A549 (cell line): Measurements from ENCODE around the gene ANKRD11. TPM values are rescaled to one million over a fixed set of nuclear protein-coding genes. Genes with fewer than 3 reads are reported as not detected.

Experiments
- ATAC-seq, 2 experiments: fragments of 200-7000 bp in 1 of 2; fragments of >200 bp in 1 of 2; cut with Nextera tagmentation in 1 of 2; cut with Tn5 transposase in 1 of 2; 3 replicates each; pipeline versions ENCODE4 v1.8.0 to v1.9.1; 2018 to 2020; ENCODE audit warnings: mild to moderate bottlenecking in 1 of 2, moderate library complexity in 1 of 2
- CTCF ChIA-PET: fragments of 300-600 bp; sonication (Branson Sonifier 250); formaldehyde crosslinking; extraction: SDS; loops from one replicate; lab custom pipeline; 2021; ENCODE audit warnings: antibody characterized with exemption, inconsistent platforms; lab: Yijun Ruan, JAX
- POLR2A ChIA-PET: fragments of 350-600 bp; formaldehyde crosslinking; extraction: SDS; loops from one replicate; lab custom pipeline; 2021; ENCODE audit warnings: antibody characterized with exemption, inconsistent platforms; lab: Yijun Ruan, JAX
- DNase-seq, 2 experiments: peaks; one replicate each; pipeline versions ENCODE4 v3.0.0 to v3.0.0-alpha.2; 2011 to 2016; ENCODE audit warnings: low read depth in 1 of 2, low spot score in 1 of 2
- FAIRE-seq: peaks from 2 replicates; lab custom pipeline; 2011; peaks lifted over from hg19 to GRCh38; lab: Jason Lieb, UNC
- H3K27ac ChIP-seq, 2 experiments: fragments of >200 bp; sonication (Bioruptor Twin); formaldehyde crosslinking; 3 replicates each; pipeline ENCODE4 v1.5.1; 2016 to 2017
- H3K4me1 ChIP-seq: fragments of >200 bp; sonication (Bioruptor Twin); formaldehyde crosslinking; 3 replicates; pipeline ENCODE4 v1.6.1; 2016
- H3K4me2 ChIP-seq: fragments of >200 bp; sonication (Bioruptor Twin); formaldehyde crosslinking; 3 replicates; pipeline ENCODE4 v1.6.1; 2016
- H3K4me3 ChIP-seq: fragments of >200 bp; sonication (Bioruptor Twin); formaldehyde crosslinking; 3 replicates; pipeline ENCODE4 v1.5.1; 2016
- H3K9me3 ChIP-seq: fragments of >200 bp; sonication (Bioruptor Twin); formaldehyde crosslinking; 3 replicates; pipeline ENCODE4 v1.6.1; 2016
- BHLHE40 ChIP-seq: IDR thresholded peaks from 2 replicates; pipeline ENCODE4 v1.6.1; 2012; ENCODE audit warnings: low read depth, low read length, inconsistent platforms
- CEBPB ChIP-seq, 2 experiments: fragments of >200 bp in 1 of 2; sonication (Bioruptor Twin) in 1 of 2; formaldehyde crosslinking in 1 of 2; IDR thresholded peaks; 2 replicates each; pipeline ENCODE4 v1.6.1; 2012 to 2016
- CHD2 ChIP-seq: fragments of 150-350 bp; IDR thresholded peaks from 2 replicates; pipeline ENCODE4 v1.6.1; 2014; ENCODE audit warnings: low read length; ENCODE audit not compliant: partially characterized antibody
- CHD4 ChIP-seq: fragments of 200-600 bp; sonication (generic); IDR thresholded peaks from 2 replicates; pipeline ENCODE4 v1.6.1; 2016; ENCODE audit warnings: antibody characterized with exemption, mild to moderate bottlenecking, borderline replicate concordance
- EHF ChIP-seq: fragments of 250-450 bp; sonication (Bioruptor Pico); IDR thresholded peaks from 2 replicates; pipeline ENCODE4 v1.5.0; 2020; ENCODE audit warnings: mild to moderate bottlenecking
- EP300 ChIP-seq, 2 experiments: fragments of >200 bp; sonication (Bioruptor Twin); formaldehyde crosslinking; IDR thresholded peaks; 2 replicates in 1 of 2; 3 replicates in 1 of 2; pipeline ENCODE4 v1.6.1; 2016 to 2017
- ESRRA ChIP-seq: fragments of 150-350 bp; IDR thresholded peaks from 2 replicates; pipeline ENCODE4 v1.6.1; 2014; ENCODE audit warnings: mild to moderate bottlenecking, low read length, borderline replicate concordance
- FOSB ChIP-seq: fragments of 250-450 bp; sonication (Bioruptor Pico); IDR thresholded peaks from 2 replicates; pipeline ENCODE4 v1.5.0; 2020; ENCODE audit warnings: mild to moderate bottlenecking, moderate library complexity
- FOSL2 ChIP-seq, 2 experiments: fragments of 450-650 bp in 1 of 2; fragments of >200 bp in 1 of 2; sonication (Bioruptor Twin) in 1 of 2; formaldehyde crosslinking; IDR thresholded peaks; 2 replicates each; pipeline versions ENCODE4 v1.5.0 to v1.6.1; 2016 to 2020; ENCODE audit warnings: mild to moderate bottlenecking in 1 of 2, moderate library complexity in 1 of 2
- FOXS1 ChIP-seq: fragments of 250-450 bp; sonication (Bioruptor Pico); IDR thresholded peaks from 2 replicates; pipeline ENCODE4 v1.5.0; 2020; ENCODE audit warnings: mild to moderate bottlenecking, moderate library complexity
- GATA3 ChIP-seq: IDR thresholded peaks from 2 replicates; pipeline ENCODE4 v1.6.1; 2012; ENCODE audit warnings: borderline replicate concordance
- HDAC2 ChIP-seq: fragments of 200-600 bp; sonication (generic); IDR thresholded peaks from 2 replicates; pipeline ENCODE4 v1.6.1; 2016
- HOXB13 ChIP-seq: fragments of 250-450 bp; sonication (Bioruptor Pico); IDR thresholded peaks from 2 replicates; pipeline ENCODE4 v1.5.0; 2020; ENCODE audit warnings: low read depth, mild to moderate bottlenecking, moderate library complexity
- HOXB5 ChIP-seq: fragments of 250-450 bp; sonication (Bioruptor Pico); IDR thresholded peaks from 2 replicates; pipeline ENCODE4 v1.5.0; 2020; ENCODE audit warnings: mild to moderate bottlenecking, moderate library complexity
- JUNB ChIP-seq: fragments of >200 bp; sonication (Bioruptor Twin); formaldehyde crosslinking; IDR thresholded peaks from 2 replicates; pipeline ENCODE4 v1.6.1; 2016
- MYC ChIP-seq: IDR thresholded peaks from 2 replicates; pipeline ENCODE4 v1.6.1; 2012; ENCODE audit warnings: mild to moderate bottlenecking, inconsistent platforms, low read length, improper control_type of control experiment, borderline replicate concordance
- NFE2L2 ChIP-seq: fragments of 150-350 bp; conservative IDR thresholded peaks from 2 replicates; pipeline ENCODE4 v1.6.1; 2014; ENCODE audit warnings: low read length
- POLR2A ChIP-seq: IDR thresholded peaks from 2 replicates; pipeline ENCODE4 v1.6.1; 2012; ENCODE audit warnings: mild to moderate bottlenecking, low read length
- POLR2AphosphoS2 ChIP-seq: conservative IDR thresholded peaks from 2 replicates; pipeline ENCODE4 v1.6.1; 2012; ENCODE audit warnings: low read length, improper control_type of control experiment, inconsistent platforms
- RAD21 ChIP-seq, 2 experiments: fragments of >200 bp in 1 of 2; sonication (Bioruptor Twin) in 1 of 2; formaldehyde crosslinking in 1 of 2; IDR thresholded peaks in 1 of 2; conservative IDR thresholded peaks in 1 of 2; 2 replicates in 1 of 2; 3 replicates in 1 of 2; pipeline ENCODE4 v1.6.1; 2012 to 2018; ENCODE audit warnings: inconsistent platforms in 1 of 2
- RARB ChIP-seq: fragments of 250-450 bp; sonication (Bioruptor Pico); IDR thresholded peaks from 2 replicates; pipeline ENCODE4 v1.8.0; 2021; ENCODE audit warnings: mild to moderate bottlenecking, moderate library complexity
- RCOR1 ChIP-seq: fragments of 150-350 bp; IDR thresholded peaks from 2 replicates; pipeline ENCODE4 v1.6.1; 2014; ENCODE audit warnings: antibody characterized with exemption, low read length, low read depth
- RNF2 ChIP-seq: fragments of 200-600 bp; sonication (generic); IDR thresholded peaks from 2 replicates; pipeline ENCODE4 v1.6.1; 2016; ENCODE audit warnings: low read depth, mild to moderate bottlenecking, antibody characterized with exemption, moderate library complexity, borderline replicate concordance
- SMC3 ChIP-seq: fragments of >200 bp; sonication (Bioruptor Twin); formaldehyde crosslinking; IDR thresholded peaks from 3 replicates; pipeline ENCODE4 v1.6.1; 2018; ENCODE audit warnings: inconsistent platforms
- TP53 ChIP-seq: fragments of 250-450 bp; sonication (Bioruptor Pico); IDR thresholded peaks from 2 replicates; pipeline ENCODE4 v1.5.0; 2021; ENCODE audit warnings: mild to moderate bottlenecking, moderate library complexity
- ZC3H11A ChIP-seq: fragments of 450-650 bp; IDR thresholded peaks from 2 replicates; pipeline ENCODE4 v1.6.1; 2014; ENCODE audit warnings: antibody characterized with exemption, mild to moderate bottlenecking
- ZNF302 ChIP-seq: fragments of 250-450 bp; sonication (Bioruptor Pico); IDR thresholded peaks from 2 replicates; pipeline ENCODE4 v1.9.0; 2021; ENCODE audit warnings: inconsistent platforms, mild to moderate bottlenecking, moderate library complexity
- WGBS: methylation state at CpG from one replicate; pipeline ENCODE4 v1.1.6; 2017; ENCODE audit errors: missing lambda C conversion rate; 5-methylcytosine and 5-hydroxymethylcytosine counted together
- polyA plus RNA-seq, 4 experiments: library from polyadenylated mRNA; depleted of rRNA in 3 of 4; stranded (reverse); fragments of >200 nt; fragmentation: RNase III in 1 of 4; extraction: RNeasy Plus Mini Kit Qiagen cat#74134 plus additional on column Dnase treatment in 1 of 4; gene quantifications; 2 replicates in 3 of 4; 3 replicates in 1 of 4; pipeline ENCODE4 v1.2.3, GENCODE V29; 2011 to 2017
- TF ChIP-seq, protein P1 (sequence below): IDR thresholded peaks from 2 replicates; pipeline ENCODE4 v1.6.1; 2012
- TF ChIP-seq, protein P2 (sequence below): IDR thresholded peaks from 2 replicates; pipeline ENCODE4 v1.6.1; 2012
- TF ChIP-seq, protein P3 (sequence below): IDR thresholded peaks from 2 replicates; pipeline ENCODE4 v1.6.1; 2012; ENCODE audit warnings: low read depth, borderline replicate concordance
- TF ChIP-seq, protein P4 (sequence below): fragments of 450-650 bp; IDR thresholded peaks from 2 replicates; pipeline ENCODE4 v1.6.1; 2014; ENCODE audit warnings: antibody characterized with exemption
- TF ChIP-seq, protein P5 (sequence below): fragments of >200 bp; sonication (Bioruptor Twin); formaldehyde crosslinking; IDR thresholded peaks from 3 replicates; pipeline ENCODE4 v1.6.1; 2016

ANKRD11 gene
- polyA plus RNA-seq, 2 of the 4 experiments (the other 2 are of a cell fraction), result 53.6 to 54.9 TPM

- CTCF ChIA-PET, result interaction anchor here (0.9 to 2.0 kb wide), 5 partner anchors 8 to 37 kb away, joined by 3 to 5 read pairs (median 3); no protein-coding TSS in a partner anchor
- no peak overlapping the region for H3K4me2 ChIP-seq
- POLR2A ChIA-PET, result no interaction called here
- no peak for ATAC-seq
- TF ChIP-seq CEBPB (IDR thresholded peaks at IDR 0.05) (no peak), EP300 (IDR thresholded peaks at IDR 0.05) (no peak), RARB (CRISPR knock-in tag) (no peak), RCOR1 (no peak), POLR2A (no peak), ESRRA (no peak), HDAC2 (no peak), HOXB13 (CRISPR knock-in tag) (no peak), FOXS1 (CRISPR knock-in tag) (no peak), ZNF302 (CRISPR knock-in tag) (no peak), POLR2AphosphoS2 (no peak), ZC3H11A (no peak)
- TF ChIP-seq, protein P1, sequence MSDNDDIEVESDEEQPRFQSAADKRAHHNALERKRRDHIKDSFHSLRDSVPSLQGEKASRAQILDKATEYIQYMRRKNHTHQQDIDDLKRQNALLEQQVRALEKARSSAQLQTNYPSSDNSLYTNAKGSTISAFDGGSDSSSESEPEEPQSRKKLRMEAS, result no peak
- TF ChIP-seq, all 56 proteins: peak for 0
- peaks cover 13% of the 10 kb centered on the region; the same call in 1 of the 3 replicates for H3K9me3 ChIP-seq
- 92% methylated on average over 31 of the region's 32 CpGs for WGBS
- FAIRE-seq (no peak), DNase-seq (no peak)
- H3K4me3 ChIP-seq, result no peak overlapping the region
- H3K4me1 ChIP-seq, result peaks cover 26% of the 10 kb centered on the region
- no peak overlapping the region for H3K27ac ChIP-seq
Measured at GRCh38 chr16:89371968-89372634, 118.3 kb downstream of the ANKRD11 start.

DNA sequence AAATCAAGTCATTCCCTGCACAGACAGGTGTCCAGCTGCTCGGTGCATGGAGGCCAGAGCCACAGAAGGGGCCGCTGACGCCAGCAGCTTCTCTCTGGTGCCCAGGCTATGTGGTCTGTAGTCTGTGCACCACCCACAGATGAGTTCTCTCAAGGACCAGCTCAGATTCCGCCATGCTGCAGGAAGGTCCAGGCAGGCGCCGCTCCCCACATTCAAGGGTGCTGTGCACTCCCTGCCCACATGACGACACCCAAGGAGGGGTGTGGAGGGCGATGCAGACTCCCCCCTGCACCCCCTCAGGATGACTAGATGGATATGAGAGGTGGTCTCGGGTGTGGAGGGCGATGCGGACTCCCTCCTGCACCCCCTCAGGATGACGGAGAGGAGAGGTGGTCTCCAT, 119.0 kb downstream of the ANKRD11 start:
- ATAC-seq, result no peak
- 89% methylated on average over 12 of the region's 12 CpGs for WGBS
- no peak for TF ChIP-seq RNF2
- TF ChIP-seq CHD4, result no peak
- no peak for TF ChIP-seq BHLHE40
- TF ChIP-seq SMC3, result no peak
- TF ChIP-seq FOSB (CRISPR knock-in tag), result no peak
- Histone ChIP-seq H3K4me3 (no peak overlapping the region), H3K4me1 (peaks cover 26% of the 10 kb centered on the region), H3K4me2 (no peak overlapping the region), H3K27ac (no peak overlapping the region), H3K9me3 (peaks cover 6% of the 10 kb centered on the region; the same call in 1 of the 3 replicates)
- no peak for FAIRE-seq
- DNase-seq, result no peak
- ChIA-PET POLR2A (no interaction called here), CTCF (interaction anchor here (1.1 to 2.0 kb wide), 3 partner anchors 9 to 37 kb away, joined by 3 to 5 read pairs (median 3); no protein-coding TSS in a partner anchor)

DNA sequence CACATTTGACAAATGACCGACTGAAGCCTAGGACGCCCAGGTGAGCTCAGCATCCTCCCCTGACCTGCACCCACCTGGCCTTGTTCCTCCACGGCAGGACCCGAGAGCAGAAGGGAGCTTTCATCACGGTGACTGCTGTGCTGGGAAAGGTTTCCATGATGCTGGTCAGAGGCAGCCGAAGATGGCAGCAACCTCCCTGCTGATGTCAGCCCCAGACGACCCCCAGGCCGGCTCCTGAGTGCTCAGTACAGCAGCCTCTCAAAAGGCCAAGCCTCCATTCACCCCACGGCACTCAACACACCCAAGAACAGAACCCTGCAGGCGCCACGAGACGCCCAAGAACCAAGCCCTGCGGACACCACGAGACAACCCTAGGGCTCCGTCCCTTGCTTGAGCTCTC, 119.8 kb downstream of the ANKRD11 start:
- ATAC-seq, result no peak
- Histone ChIP-seq H3K27ac (peak overlapping the region in 1 of 2 experiments; percentile 66; a peak in 2 of 6 replicates), H3K4me2 (peak overlapping the region; percentile 54), H3K4me3 (no peak overlapping the region), H3K9me3 (no peaks in the 10 kb centered on the region), H3K4me1 (peaks cover 28% of the 10 kb centered on the region)
- TF ChIP-seq MYC (no peak), JUNB (no peak), RCOR1 (no peak), HOXB5 (no peak), HOXB13 (CRISPR knock-in tag) (no peak), TP53 (CRISPR knock-in tag) (no peak), RAD21 (conservative IDR thresholded peaks at IDR 0.05 in 1 of 2, IDR thresholded peaks at IDR 0.05 in 1 of 2) (no peak), GATA3 (no peak), FOSL2 (IDR thresholded peaks at IDR 0.05) (no peak), FOSL2 (CRISPR knock-in tag; IDR thresholded peaks at IDR 0.05) (no peak), CHD2 (no peak), NFE2L2 (no peak), POLR2AphosphoS2 (no peak), CHD4 (no peak), EHF (no peak), CEBPB (IDR thresholded peaks at IDR 0.05) (no peak), FOXS1 (CRISPR knock-in tag) (no peak)
- TF ChIP-seq, protein P2, sequence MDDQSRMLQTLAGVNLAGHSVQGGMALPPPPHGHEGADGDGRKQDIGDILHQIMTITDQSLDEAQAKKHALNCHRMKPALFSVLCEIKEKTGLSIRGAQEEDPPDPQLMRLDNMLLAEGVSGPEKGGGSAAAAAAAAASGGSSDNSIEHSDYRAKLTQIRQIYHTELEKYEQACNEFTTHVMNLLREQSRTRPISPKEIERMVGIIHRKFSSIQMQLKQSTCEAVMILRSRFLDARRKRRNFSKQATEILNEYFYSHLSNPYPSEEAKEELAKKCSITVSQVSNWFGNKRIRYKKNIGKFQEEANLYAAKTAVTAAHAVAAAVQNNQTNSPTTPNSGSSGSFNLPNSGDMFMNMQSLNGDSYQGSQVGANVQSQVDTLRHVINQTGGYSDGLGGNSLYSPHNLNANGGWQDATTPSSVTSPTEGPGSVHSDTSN, result no peak
- TF ChIP-seq, protein P3, sequence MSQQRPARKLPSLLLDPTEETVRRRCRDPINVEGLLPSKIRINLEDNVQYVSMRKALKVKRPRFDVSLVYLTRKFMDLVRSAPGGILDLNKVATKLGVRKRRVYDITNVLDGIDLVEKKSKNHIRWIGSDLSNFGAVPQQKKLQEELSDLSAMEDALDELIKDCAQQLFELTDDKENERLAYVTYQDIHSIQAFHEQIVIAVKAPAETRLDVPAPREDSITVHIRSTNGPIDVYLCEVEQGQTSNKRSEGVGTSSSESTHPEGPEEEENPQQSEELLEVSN, result no peak
- TF ChIP-seq, protein P4, sequence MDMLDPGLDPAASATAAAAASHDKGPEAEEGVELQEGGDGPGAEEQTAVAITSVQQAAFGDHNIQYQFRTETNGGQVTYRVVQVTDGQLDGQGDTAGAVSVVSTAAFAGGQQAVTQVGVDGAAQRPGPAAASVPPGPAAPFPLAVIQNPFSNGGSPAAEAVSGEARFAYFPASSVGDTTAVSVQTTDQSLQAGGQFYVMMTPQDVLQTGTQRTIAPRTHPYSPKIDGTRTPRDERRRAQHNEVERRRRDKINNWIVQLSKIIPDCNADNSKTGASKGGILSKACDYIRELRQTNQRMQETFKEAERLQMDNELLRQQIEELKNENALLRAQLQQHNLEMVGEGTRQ, result no peak
- TF ChIP-seq, protein P5, sequence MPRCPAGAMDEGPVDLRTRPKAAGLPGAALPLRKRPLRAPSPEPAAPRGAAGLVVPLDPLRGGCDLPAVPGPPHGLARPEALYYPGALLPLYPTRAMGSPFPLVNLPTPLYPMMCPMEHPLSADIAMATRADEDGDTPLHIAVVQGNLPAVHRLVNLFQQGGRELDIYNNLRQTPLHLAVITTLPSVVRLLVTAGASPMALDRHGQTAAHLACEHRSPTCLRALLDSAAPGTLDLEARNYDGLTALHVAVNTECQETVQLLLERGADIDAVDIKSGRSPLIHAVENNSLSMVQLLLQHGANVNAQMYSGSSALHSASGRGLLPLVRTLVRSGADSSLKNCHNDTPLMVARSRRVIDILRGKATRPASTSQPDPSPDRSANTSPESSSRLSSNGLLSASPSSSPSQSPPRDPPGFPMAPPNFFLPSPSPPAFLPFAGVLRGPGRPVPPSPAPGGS, result no peak
- WGBS, result 86% methylated on average over 15 of the region's 15 CpGs
- no peak for DNase-seq
- POLR2A ChIA-PET, result no interaction called here
- FAIRE-seq, result no peak
- CTCF ChIA-PET, result interaction anchor here (1.1 to 2.0 kb wide), 3 partner anchors 9 to 36 kb away, joined by 3 to 5 read pairs (median 3); no protein-coding TSS in a partner anchor
